ENCODE measurements around the gene PRICKLE2. TPM values are rescaled to one million over a fixed set of nuclear protein-coding genes. Genes with fewer than 3 reads are reported as not detected.

The PRICKLE2 gene
- polyA plus RNA-seq, 2 of the 4 experiments (the other 2 are of a cell fraction): 5.3 to 6.3 TPM

- TF ChIP-seq NPAS2 (CRISPR knock-in tag; IDR thresholded peaks at IDR 0.05; ENCODE audit: borderline replicate concordance) (no peak), KDM5A (IDR thresholded peaks at IDR 0.05) (no peak)
- no peak for FAIRE-seq
- no peak overlapping the region for H3K4me2 ChIP-seq
- ATAC-seq: no peak
- no peaks in the 10 kb centered on the region for H3K9me3 ChIP-seq
- H3K4me1 ChIP-seq: peaks cover 15% of the 10 kb centered on the region
- CTCF ChIA-PET: interaction anchor here (1.0 kb wide), 1 partner anchor 108 kb away, joined by 5 read pairs; no protein-coding TSS in a partner anchor
- no peak for DNase-seq (ENCODE audit: low read depth in 1 of 2, low spot score in 1 of 2)
- 45% methylated on average over 1 of the region's 1 CpG for WGBS (ENCODE audit: missing lambda C conversion rate)
- POLR2A ChIA-PET: no interaction called here
- H3K27ac ChIP-seq: peak overlapping the region in 1 of 2 experiments; percentile 48; a peak in 2 of 6 replicates
- H3K4me3 ChIP-seq: no peak overlapping the region
Measured at GRCh38 chr3:64138046-64138445, 87.2 kb downstream of the PRICKLE2 start.

- ATAC-seq (no peak), DNase-seq (ENCODE audit: low read depth in 1 of 2, low spot score in 1 of 2) (no peak), FAIRE-seq (no peak)
- Histone ChIP-seq H3K9me3 (no peaks in the 10 kb centered on the region), H3K4me3 (no peak overlapping the region), H3K4me2 (no peak overlapping the region), H3K27ac (peak overlapping the region in 1 of 2 experiments; percentile 28; a peak in 1 of 6 replicates), H3K4me1 (peaks cover 7% of the 10 kb centered on the region; the same call in 1 of the 3 replicates)
- TF ChIP-seq ZSCAN20 (CRISPR knock-in tag; IDR thresholded peaks at IDR 0.05) (no peak), HOXB5 (CRISPR knock-in tag; IDR thresholded peaks at IDR 0.05) (no peak), FOSB (CRISPR knock-in tag; IDR thresholded peaks at IDR 0.05) (no peak), CBX2 (IDR thresholded peaks at IDR 0.05; ENCODE audit: borderline replicate concordance, low read depth) (no peak), KDM5A (IDR thresholded peaks at IDR 0.05) (no peak), EHMT2 (IDR thresholded peaks at IDR 0.05; ENCODE audit: low read depth) (no peak), TP53 (CRISPR knock-in tag; IDR thresholded peaks at IDR 0.05) (no peak), HEYL (CRISPR knock-in tag; IDR thresholded peaks at IDR 0.05) (no peak), NPAS2 (CRISPR knock-in tag; IDR thresholded peaks at IDR 0.05; ENCODE audit: borderline replicate concordance) (no peak), CHD2 (IDR thresholded peaks at IDR 0.05; ENCODE audit: low read length, partially characterized antibody) (no peak), FOSL2 (IDR thresholded peaks at IDR 0.05) (no peak), FOSL2 (CRISPR knock-in tag; IDR thresholded peaks at IDR 0.05) (no peak), ZNF302 (CRISPR knock-in tag; IDR thresholded peaks at IDR 0.05) (no peak)
- ChIA-PET CTCF (no interaction called here), POLR2A (no interaction called here)
- 69% methylated on average over 3 of the region's 3 CpGs for WGBS (ENCODE audit: missing lambda C conversion rate)
Measured at GRCh38 chr3:64134882-64135281, 90.4 kb downstream of the PRICKLE2 start.

- ChIA-PET POLR2A (no interaction called here), CTCF (no interaction called here)
- DNase-seq (ENCODE audit: low read depth in 1 of 2, low spot score in 1 of 2): no peak
- no peak overlapping the region for H3K4me2 ChIP-seq
- ATAC-seq: no peak
- FAIRE-seq: no peak
- H3K4me3 ChIP-seq: no peak overlapping the region
- no peaks in the 10 kb centered on the region for H3K9me3 ChIP-seq
- peaks cover 13% of the 10 kb centered on the region for H3K4me1 ChIP-seq
- WGBS (ENCODE audit: missing lambda C conversion rate): 89% methylated on average over 6 of the region's 6 CpGs
- H3K27ac ChIP-seq: no peak overlapping the region
- no peak for TF ChIP-seq MAFK (IDR thresholded peaks at IDR 0.05; ENCODE audit: partially characterized antibody)
Measured at GRCh38 chr3:64133987-64134386, 91.3 kb downstream of the PRICKLE2 start.

- TF ChIP-seq ESRRA (IDR thresholded peaks at IDR 0.05; ENCODE audit: borderline replicate concordance, low read length): no peak
Measured at GRCh38 chr3:64133272-64133671, 92.0 kb downstream of the PRICKLE2 start.

GRCh38 chr3:64131725-64132469 lies 93.4 kb downstream of the PRICKLE2 start:
- FAIRE-seq: no peak
- no peak overlapping the region for H3K4me3 ChIP-seq
- peak overlapping the region in 1 of 2 experiments; percentile 24; a peak in 1 of 6 replicates for H3K27ac ChIP-seq
- 76% methylated on average over 2 of the region's 2 CpGs for WGBS (ENCODE audit: missing lambda C conversion rate)
- TF ChIP-seq SMC3 (IDR thresholded peaks at IDR 0.05) (no peak), FOXS1 (CRISPR knock-in tag; IDR thresholded peaks at IDR 0.05) (no peak), TFCP2L1 (CRISPR knock-in tag; IDR thresholded peaks at IDR 0.05) (no peak)
- no peak overlapping the region for H3K4me2 ChIP-seq
- ChIA-PET POLR2A (no interaction called here), CTCF (interaction anchor here (1.0 kb wide), 1 partner anchor 102 kb away, joined by 4 read pairs; no protein-coding TSS in a partner anchor)
- H3K9me3 ChIP-seq: no peaks in the 10 kb centered on the region
- ATAC-seq: no peak
- no peak for DNase-seq (ENCODE audit: low read depth in 1 of 2, low spot score in 1 of 2)
- peaks cover 6% of the 10 kb centered on the region; the same call in 2 of the 3 replicates for H3K4me1 ChIP-seq

More at GRCh38 chr3:64133272-64133671, 92.0 kb downstream of the PRICKLE2 start:
- ATAC-seq (no peak), FAIRE-seq (no peak), DNase-seq (ENCODE audit: low read depth in 1 of 2, low spot score in 1 of 2) (no peak)
- no peaks in the 10 kb centered on the region for H3K9me3 ChIP-seq
- CTCF ChIA-PET: no interaction called here
- no peak overlapping the region for H3K4me2 ChIP-seq
- no peak overlapping the region for H3K27ac ChIP-seq
- WGBS (ENCODE audit: missing lambda C conversion rate): 75% methylated on average over 2 of the region's 2 CpGs
- POLR2A ChIA-PET: no interaction called here
- H3K4me3 ChIP-seq: no peak overlapping the region
- peaks cover 10% of the 10 kb centered on the region for H3K4me1 ChIP-seq
